Head of caudate nucleus (tissue), 42 donors: ENCODE results near the gene IGSF8.
A peak's percentile ranks its signal among the peaks of the same experiment; 100 is the strongest.

Experiments
- DNase-seq, 42 donors: peaks; one replicate each; pipeline versions ENCODE4 v3.0.0 to v3.0.0-alpha.2; 2020 to 2021; ENCODE audit warnings: mixed read lengths in 7 of 42
- intact Hi-C: fragments of 100-400 bp; cut with DNase I; formaldehyde crosslinking; loops from one replicate; pipeline ENCODE4 v1.15.0; 2022

Gene IGSF8

DNA sequence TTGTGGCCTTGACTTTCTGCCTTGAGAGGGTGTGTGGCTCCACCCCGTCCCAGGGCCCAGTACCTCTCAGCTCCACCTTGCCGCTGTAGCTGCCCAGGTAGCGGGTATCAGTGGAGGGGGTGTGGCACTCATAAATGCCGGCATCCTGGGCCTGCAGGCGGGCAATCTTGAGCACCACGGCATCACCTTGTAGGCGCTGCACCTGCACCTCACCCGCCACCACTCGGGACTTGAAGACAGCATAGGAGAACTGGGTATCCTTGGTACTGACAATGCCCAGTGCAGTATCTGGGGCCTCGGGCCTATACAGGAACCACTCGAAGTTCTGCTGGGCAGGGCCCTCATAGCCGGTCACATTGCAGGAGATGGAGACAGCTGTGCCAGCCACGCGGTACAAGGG, 3.6 kb downstream of the IGSF8 start:
- intact Hi-C loops, result loop anchor here (5.0 kb wide), 1 partner anchor 112 kb away; the partner anchor contains the start of gene PEA15
- peak in 3 of 42 donors; percentile 34 to 38 (median 35) for DNase-seq

GRCh38 chr1:160094291-160094625, 4.2 kb downstream of the IGSF8 start:
- intact Hi-C loops, result no loop called here
- DNase-seq, result no peak

DNA sequence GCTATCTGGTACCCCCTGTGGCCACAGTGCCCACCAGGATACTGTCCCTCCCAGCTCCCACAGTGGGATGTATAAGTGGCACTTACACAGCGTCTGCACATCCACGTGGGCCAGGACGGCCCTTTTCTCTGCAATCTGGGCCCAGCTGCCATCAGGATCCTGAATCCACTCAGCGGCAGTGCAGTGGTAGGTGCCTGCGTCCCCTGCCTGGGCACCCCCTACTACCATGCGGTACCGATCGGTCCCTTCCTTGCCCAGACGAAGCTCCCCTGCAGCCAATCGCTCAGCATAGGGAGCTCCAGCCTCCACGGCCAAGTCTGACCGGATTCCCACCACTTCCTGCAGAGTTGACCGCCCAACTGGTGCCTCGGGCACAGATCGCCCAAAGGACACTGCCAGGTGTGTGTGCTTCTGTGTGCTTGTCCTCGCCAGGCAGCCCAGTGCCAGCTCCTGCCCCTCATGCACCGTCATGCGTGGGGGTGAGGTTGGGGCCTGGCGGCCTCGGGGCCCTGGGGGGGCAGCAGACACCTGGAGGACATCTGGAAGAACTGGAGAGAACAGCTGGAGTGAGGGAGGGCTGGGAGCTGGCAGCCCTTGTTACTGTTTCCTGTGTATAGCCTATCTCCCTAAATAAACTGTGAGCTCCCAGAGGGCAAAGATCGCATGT, 4.7 kb downstream of the IGSF8 start:
- peak in 1 of 42 donors; percentile 42 for DNase-seq
- intact Hi-C loops, result no loop called here

GRCh38 chr1:160093069-160093395, 5.4 kb downstream of the IGSF8 start:
- DNase-seq, result peak in 4 of 42 donors; percentile 16 to 41 (median 31)
- intact Hi-C loops, result no loop called here

DNA sequence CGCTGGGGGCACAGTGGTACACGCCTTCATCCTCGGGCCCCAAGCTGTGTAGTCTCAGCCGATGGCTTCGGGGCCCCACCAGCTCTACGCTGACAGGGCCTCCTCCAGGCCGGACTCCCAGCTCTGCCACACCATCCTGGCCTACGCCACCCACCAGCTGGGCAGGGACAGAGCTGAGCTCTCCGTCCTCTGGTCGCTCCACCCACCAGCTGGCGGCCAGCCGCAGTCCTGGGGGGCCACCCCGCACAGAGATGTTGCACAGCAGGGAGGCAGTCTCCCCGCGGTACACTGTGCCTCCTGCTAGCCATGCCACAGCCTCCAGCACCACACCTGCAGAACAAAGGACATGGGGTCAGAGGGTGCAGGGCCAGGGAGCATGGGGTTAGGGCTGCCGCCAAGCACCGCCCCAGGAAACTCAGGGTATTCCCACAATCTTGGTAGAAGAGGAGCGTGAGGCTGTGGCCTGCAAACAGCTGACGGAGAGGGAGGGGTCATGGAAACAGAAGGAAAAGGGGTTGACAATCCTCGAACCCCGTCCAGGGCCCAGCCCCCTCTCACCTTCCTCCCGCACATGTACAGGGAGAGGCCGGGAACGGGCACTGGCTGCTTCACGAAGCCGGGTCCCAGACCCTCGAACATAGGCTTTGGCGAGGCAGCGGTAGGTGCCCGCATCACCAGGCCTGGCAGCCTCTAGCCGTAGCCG, 5.9 kb downstream of the IGSF8 start:
- peak in 36 of 42 donors; percentile 24 to 88 (median 72) for DNase-seq
- intact Hi-C loops, result no loop called here

- DNase-seq, result peak in 1 of 42 donors; percentile 27
- intact Hi-C loops, result no loop called here
These were observed 6.7 kb downstream of the IGSF8 start for GRCh38 chr1:160091666-160092223.

DNA sequence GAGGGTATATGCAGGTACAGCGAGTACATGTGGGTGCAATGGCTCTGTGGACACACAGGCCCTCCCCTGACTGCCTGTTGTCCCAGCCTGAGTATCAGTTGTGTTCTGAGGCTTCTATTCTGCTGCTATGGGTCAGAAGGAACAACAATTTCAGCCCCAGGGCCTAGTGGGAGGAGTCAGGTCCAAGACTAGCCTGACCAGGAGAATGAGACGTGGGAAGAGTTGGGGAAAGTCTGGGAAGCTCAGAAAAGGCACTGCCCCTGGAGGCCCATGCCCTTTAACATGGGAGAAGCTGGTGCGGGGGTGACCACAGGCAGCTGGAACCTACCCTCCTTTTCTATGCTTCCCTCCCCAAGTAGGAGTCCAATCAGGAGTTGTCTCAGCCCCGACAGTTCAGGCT, 7.7 kb downstream of the IGSF8 start:
- peak in 1 of 42 donors; percentile 29 for DNase-seq
- intact Hi-C loops, result no loop called here

GRCh38 chr1:160089883-160090282, 8.5 kb downstream of the IGSF8 start:
- DNase-seq, result no peak
- intact Hi-C loops, result no loop called here

- intact Hi-C loops, result no loop called here
These were observed 11.2 kb downstream of the IGSF8 start for GRCh38 chr1:160087118-160087662.

DNA sequence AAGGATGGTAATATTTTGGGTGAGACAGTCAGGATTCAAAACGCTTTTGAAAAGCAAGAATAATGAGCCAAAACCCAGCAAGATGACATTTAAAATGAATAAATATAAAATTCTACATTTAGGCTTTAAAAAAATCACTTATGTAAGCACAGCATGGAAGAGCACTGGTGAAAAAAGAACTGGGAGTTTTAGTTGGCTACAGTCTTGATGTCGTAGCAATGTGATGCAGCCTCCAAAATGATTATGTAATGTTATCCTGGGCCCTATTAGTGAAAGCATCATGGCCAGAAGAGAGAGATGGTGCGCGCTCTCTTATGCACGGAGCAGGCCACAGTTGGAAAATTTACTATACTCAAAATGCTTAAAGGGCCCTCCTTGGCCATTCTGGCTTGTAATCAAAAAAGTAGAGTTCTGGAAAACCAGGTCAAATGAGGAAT, 11.9 kb downstream of the IGSF8 start:
- intact Hi-C loops, result no loop called here
- DNase-seq, result peak in 5 of 42 donors; percentile 24 to 53 (median 28)

More at GRCh38 chr1:160087118-160087662, 11.2 kb downstream of the IGSF8 start:
- peak in 1 of 42 donors; percentile 27 for DNase-seq

GRCh38 chr1:160085686-160086455, 12.5 kb downstream of the IGSF8 start:
- peak; percentile 91 to 98 (median 95) for DNase-seq
- intact Hi-C loops, result no loop called here

DNA sequence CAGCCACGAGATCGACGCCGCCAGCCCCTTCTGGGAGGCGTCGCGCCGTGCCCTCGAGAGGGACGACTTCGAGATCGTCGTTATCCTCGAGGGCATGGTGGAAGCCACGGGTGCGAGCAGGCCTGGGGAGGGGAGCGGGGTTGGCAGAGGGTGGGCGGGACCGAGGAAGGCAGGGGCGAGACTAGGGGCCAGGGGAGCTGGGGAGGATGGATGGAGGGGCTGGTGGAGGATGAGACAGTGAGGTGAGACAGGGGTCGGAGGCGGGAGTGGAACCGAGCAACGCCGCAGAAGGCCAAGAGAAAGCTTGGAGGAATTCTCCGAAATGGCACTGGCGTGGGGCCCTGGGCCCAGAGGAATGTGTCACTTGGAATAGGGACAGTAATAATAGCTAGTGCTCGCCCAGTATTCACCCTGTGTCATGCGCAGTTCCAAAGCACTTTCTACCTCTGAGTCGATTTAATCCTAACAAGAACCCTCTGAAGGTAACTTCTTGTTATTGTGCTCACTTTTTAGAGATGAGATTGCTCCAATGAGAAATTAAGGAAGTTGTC, 13.6 kb downstream of the IGSF8 start:
- intact Hi-C loops, result no loop called here
- DNase-seq, result peak in 1 of 42 donors; percentile 31

GRCh38 chr1:160083968-160084770, 14.2 kb downstream of the IGSF8 start:
- intact Hi-C loops, result no loop called here

DNA sequence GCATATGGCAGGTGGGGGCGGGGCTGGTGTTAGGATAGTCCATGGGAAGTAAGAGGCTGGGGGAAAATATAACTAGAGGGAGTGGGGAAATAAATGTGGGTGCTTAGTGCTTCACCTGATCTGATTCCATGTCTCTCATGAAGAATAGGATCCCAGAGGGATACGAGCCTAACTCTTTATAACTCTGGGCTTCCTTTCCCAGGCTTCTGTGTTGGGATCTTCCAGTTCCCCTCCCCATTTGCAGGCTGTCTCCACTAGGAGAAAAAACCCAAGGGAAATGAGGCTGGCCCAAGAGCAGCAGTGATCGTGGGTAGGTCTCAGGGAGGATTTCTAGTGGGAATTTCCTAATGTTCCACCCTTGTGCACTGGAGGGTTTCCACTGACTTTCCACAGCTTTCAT, 15.5 kb downstream of the IGSF8 start:
- intact Hi-C loops, result no loop called here
- no peak for DNase-seq

More at GRCh38 chr1:160083968-160084770, 14.2 kb downstream of the IGSF8 start:
- peak in 36 of 42 donors; percentile 61 to 87 (median 73) for DNase-seq

- peak in 4 of 42 donors; percentile 15 to 44 (median 34) for DNase-seq
- intact Hi-C loops, result no loop called here
These were observed 15.9 kb downstream of the IGSF8 start for GRCh38 chr1:160082487-160082886.

DNA sequence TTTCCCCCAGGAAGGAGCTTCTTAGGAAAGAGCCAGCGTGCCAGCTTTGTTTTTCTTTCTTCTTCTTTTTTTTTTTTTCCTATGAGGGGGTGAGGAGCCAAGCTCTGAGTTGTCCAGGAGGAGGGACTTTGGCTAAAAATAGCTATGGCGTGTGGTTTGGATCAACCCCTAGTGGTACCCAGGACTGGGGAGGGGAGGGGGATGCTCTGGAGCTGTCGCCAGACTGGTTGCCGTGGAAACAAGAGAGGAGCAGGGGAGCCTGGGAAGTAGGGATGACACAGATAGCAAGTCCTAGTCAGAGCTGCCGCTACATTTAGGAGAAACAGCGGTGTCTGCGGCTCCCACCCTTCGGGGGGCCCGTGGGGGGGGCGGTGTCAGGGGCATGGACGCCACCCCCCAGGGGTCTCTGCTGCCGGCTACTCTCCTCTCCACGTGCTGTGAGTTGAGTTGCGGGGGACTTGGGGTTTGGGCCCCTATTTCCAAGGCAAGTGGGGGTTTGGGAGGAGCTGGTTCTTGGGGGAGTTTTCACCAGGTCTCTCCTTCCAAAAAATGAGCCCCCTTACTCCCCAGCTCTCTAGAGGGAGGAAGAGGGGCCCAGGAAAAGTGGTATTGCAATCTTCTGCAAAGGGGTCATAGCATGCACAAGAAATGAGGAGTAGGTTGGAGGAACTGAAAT, 17.0 kb downstream of the IGSF8 start, which contains the start of gene KCNJ9:
TSS of gene KCNJ9 (plus strand) at position 278 of the 676 bp plus-strand sequence. CDS start 2,493 bp downstream, outside the sequence.
- DNase-seq, result peak; percentile 76 to 99 (median 93)
- intact Hi-C loops, result loop anchor here (2.0 kb wide), 1 partner anchor 35 kb away; no protein-coding TSS in a partner anchor
